B cell (primary cell): ENCODE results near the gene L3MBTL3.

Experiments
- CTCF ChIP-seq: fragments of 200-600 bp; IDR thresholded peaks from one replicate; pipeline ENCODE4 v1.8.0; 2022; ENCODE audit warnings: antibody characterized with exemption, mild to moderate bottlenecking
- EZH2 ChIP-seq: IDR thresholded peaks from 2 replicates; pipeline ENCODE4 v1.6.1; 2012; ENCODE audit warnings: borderline replicate concordance, low read depth, mild to moderate bottlenecking, moderate library complexity, low read length; ENCODE audit not compliant: insufficient read depth, poor library complexity, severe bottlenecking

- TF ChIP-seq EZH2 (no peak), CTCF (peak; percentile 81)
Measured at GRCh38 chr6:130020907-130021629, 2.7 kb downstream of the L3MBTL3 start.
